GM21619 (cell line): Measurements from ENCODE around the gene PGM5.
"Not testable (repeated sequence)": the region's sequence is repeated elsewhere in the genome, so short reads cannot be mapped to it uniquely, and the experiment has no call there.

ENCODE experiments used
- ATAC-seq: cut with Tn5 transposase; IDR thresholded peaks from one replicate; pipeline ENCODE4 v1.9.1; 2021; ENCODE audit not compliant: unreplicated experiment

The PGM5 gene

GRCh38 chr9:68375789-68376188, 19.4 kb downstream of the PGM5 start:
- not testable (repeated sequence) for ATAC-seq

- ATAC-seq = peak; percentile 94
Measured at GRCh38 chr9:68377723-68378122, 21.3 kb downstream of the PGM5 start.

- not testable (repeated sequence) for ATAC-seq
Measured at GRCh38 chr9:68383894-68384293, 27.5 kb downstream of the PGM5 start.

GRCh38 chr9:68389558-68389957, 33.1 kb downstream of the PGM5 start:
- ATAC-seq = not testable (repeated sequence)

- ATAC-seq = not testable (repeated sequence)
Measured at GRCh38 chr9:68390737-68391136, 34.3 kb downstream of the PGM5 start.

GRCh38 chr9:68396411-68397094, 40.1 kb downstream of the PGM5 start:
- not testable (repeated sequence) for ATAC-seq

- not testable (repeated sequence) for ATAC-seq
Measured at GRCh38 chr9:68397095-68397423, 40.6 kb downstream of the PGM5 start.

- not testable (repeated sequence) for ATAC-seq
Measured at GRCh38 chr9:68397796-68398195, 41.4 kb downstream of the PGM5 start.

GRCh38 chr9:68398324-68398723, 41.9 kb downstream of the PGM5 start:
- not testable (repeated sequence) for ATAC-seq

GRCh38 chr9:68404421-68405185, 48.2 kb downstream of the PGM5 start:
- ATAC-seq = not testable (repeated sequence)

GRCh38 chr9:68411865-68412264, 55.5 kb downstream of the PGM5 start:
- ATAC-seq = not testable (repeated sequence)

GRCh38 chr9:68412754-68413153, 56.3 kb downstream of the PGM5 start:
- ATAC-seq = not testable (repeated sequence)

GRCh38 chr9:68415065-68415464, 58.7 kb downstream of the PGM5 start:
- not testable (repeated sequence) for ATAC-seq

- no peak for ATAC-seq
Measured at GRCh38 chr9:68416936-68417564, 60.6 kb downstream of the PGM5 start.

GRCh38 chr9:68417762-68418161, 61.4 kb downstream of the PGM5 start:
- ATAC-seq = no peak

GRCh38 chr9:68418259-68418845, 61.9 kb downstream of the PGM5 start:
- no peak for ATAC-seq

- no peak for ATAC-seq
Measured at GRCh38 chr9:68419901-68420300, 63.5 kb downstream of the PGM5 start.

- no peak for ATAC-seq
Measured at GRCh38 chr9:68426755-68427154, 70.3 kb downstream of the PGM5 start.

- no peak for ATAC-seq
Measured at GRCh38 chr9:68427216-68427977, 71.0 kb downstream of the PGM5 start.

GRCh38 chr9:68428481-68428880, 72.1 kb downstream of the PGM5 start:
- no peak for ATAC-seq

- no peak for ATAC-seq
Measured at GRCh38 chr9:68429631-68430030, 73.2 kb downstream of the PGM5 start.
